Measurements from ENCODE around the gene OR3A3. TPM values are rescaled to one million over a fixed set of nuclear protein-coding genes. Genes with fewer than 3 reads are reported as not detected.
A peak's percentile ranks its signal among the peaks of the same experiment; 100 is the strongest.
"Not testable (repeated sequence)": the region's sequence is repeated elsewhere in the genome, so short reads cannot be mapped to it uniquely, and the experiment has no call there.

OR3A3 gene
- total RNA-seq, 1 donor from 2014 or later = not detected

DNA sequence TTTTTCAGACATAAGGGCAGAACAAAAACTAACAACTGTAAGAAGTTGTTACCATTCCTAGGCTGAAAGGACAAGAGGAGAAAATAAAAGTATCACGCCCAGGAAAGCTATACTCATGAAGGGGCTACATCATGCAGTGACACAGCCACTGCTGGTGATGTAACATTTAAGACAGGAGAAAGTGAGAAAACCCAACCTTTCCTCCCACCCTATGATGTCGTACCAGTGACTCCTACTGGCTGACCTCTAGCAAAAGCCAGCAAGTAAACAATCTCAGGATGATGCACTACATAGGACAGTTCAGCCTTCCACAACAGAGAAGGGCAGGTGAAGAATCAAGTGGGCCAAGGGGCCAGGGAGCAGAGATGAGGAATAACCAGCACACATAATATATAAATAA is 36.5 kb downstream of the OR3A3 start:
- no peaks in the 10 kb centered on the region for H3K4me1 Mint-ChIP-seq (ENCODE audit: unreplicated experiment)
- H3K27me3 Mint-ChIP-seq (ENCODE audit: unreplicated experiment) = no peaks in the 10 kb centered on the region
- H3K27ac Mint-ChIP-seq (ENCODE audit: unreplicated experiment) = no peak overlapping the region
- TF ChIP-seq, protein P1, sequence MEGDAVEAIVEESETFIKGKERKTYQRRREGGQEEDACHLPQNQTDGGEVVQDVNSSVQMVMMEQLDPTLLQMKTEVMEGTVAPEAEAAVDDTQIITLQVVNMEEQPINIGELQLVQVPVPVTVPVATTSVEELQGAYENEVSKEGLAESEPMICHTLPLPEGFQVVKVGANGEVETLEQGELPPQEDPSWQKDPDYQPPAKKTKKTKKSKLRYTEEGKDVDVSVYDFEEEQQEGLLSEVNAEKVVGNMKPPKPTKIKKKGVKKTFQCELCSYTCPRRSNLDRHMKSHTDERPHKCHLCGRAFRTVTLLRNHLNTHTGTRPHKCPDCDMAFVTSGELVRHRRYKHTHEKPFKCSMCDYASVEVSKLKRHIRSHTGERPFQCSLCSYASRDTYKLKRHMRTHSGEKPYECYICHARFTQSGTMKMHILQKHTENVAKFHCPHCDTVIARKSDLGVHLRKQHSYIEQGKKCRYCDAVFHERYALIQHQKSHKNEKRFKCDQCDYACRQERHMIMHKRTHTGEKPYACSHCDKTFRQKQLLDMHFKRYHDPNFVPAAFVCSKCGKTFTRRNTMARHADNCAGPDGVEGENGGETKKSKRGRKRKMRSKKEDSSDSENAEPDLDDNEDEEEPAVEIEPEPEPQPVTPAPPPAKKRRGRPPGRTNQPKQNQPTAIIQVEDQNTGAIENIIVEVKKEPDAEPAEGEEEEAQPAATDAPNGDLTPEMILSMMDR (IDR thresholded peaks at IDR 0.05; ENCODE audit: unreplicated experiment) = no peak
- no peaks in the 10 kb centered on the region for H3K36me3 Mint-ChIP-seq (ENCODE audit: low read depth, unreplicated experiment)
- H3K4me3 Mint-ChIP-seq (ENCODE audit: unreplicated experiment) = no peak overlapping the region
- no peaks in the 10 kb centered on the region for H3K9me3 Mint-ChIP-seq (ENCODE audit: unreplicated experiment)
- DNase-seq (ENCODE audit: low spot score) = peak; percentile 12

DNA sequence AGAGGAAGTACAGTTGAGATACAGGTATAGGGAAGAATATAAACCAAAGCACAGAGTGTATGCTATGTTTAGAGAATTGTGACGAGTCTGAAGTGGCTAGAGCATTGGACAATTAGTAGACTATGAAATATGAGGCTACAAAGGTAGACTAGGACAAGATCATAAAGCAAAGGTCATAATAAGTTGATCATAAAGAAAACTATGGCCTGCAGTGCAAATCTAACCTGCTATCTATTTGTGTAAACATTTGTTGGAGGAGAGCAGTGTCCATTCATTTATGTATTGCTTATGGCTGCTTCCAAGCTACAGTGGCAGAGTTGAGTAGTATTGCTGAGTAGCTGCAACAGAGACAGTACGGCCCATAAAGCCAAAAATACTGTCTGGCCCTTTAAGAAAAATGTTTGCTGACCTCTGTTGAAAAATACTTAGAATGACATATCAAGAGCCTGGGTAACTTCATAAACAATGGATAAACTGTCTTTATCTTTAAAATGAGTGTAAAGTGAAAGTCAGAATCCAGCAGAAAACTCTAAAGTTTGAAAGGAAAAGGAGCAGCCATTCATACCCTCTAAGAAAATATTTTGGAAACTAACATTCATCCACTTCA is 37.0 kb downstream of the OR3A3 start:
- Mint-ChIP-seq H3K9me3 (ENCODE audit: unreplicated experiment) (no peaks in the 10 kb centered on the region), H3K36me3 (ENCODE audit: low read depth, unreplicated experiment) (no peaks in the 10 kb centered on the region), H3K27me3 (ENCODE audit: unreplicated experiment) (no peaks in the 10 kb centered on the region), H3K4me1 (ENCODE audit: unreplicated experiment) (no peaks in the 10 kb centered on the region), H3K4me3 (ENCODE audit: unreplicated experiment) (no peak overlapping the region), H3K27ac (ENCODE audit: unreplicated experiment) (no peak overlapping the region)
- TF ChIP-seq, protein P1 (IDR thresholded peaks at IDR 0.05; ENCODE audit: unreplicated experiment) = no peak
- DNase-seq (ENCODE audit: low spot score) = no peak

DNA sequence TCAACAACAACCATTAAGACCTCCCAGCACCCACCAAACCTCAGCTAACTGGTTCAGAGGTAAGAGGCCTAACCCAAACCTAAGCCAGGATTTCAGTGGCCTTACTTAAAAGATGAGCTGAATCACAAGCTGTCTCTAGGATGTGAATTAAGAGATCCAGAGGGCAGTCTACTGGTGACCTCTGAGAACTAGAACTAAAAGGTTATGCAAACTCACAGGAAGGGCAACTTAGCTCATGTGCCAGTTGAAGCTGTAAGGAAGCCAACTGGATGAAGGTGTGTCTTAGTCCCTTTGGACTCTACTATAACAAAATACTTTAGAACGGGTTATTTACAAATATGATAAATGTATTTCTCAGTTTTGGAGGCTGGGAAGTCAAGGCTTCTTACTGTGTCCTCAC is 55.2 kb downstream of the OR3A3 start:
- H3K4me3 Mint-ChIP-seq (ENCODE audit: unreplicated experiment); H3K27me3 Mint-ChIP-seq (ENCODE audit: unreplicated experiment); H3K27ac Mint-ChIP-seq (ENCODE audit: unreplicated experiment); H3K9me3 Mint-ChIP-seq (ENCODE audit: unreplicated experiment); H3K4me1 Mint-ChIP-seq (ENCODE audit: unreplicated experiment); DNase-seq (ENCODE audit: low spot score); H3K36me3 Mint-ChIP-seq (ENCODE audit: low read depth, unreplicated experiment): not testable (repeated sequence)

DNA sequence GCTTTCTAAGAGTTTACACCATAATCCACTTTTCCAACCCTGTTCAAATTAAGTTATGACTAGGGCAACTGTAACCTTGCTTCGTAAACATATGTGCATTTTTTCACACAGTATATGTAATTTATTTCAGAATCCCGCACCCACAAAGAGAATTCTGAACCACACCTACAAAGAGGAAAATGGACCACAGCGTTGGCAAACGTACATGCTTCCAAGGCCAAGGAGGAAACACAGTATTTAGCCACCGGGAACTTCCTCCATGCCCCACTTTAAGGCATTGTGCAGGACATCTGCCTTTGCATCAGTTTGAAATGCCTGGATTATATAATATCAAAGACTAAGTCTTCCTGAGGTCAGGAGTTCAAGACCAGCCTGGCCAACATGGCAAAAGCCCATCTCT is 58.4 kb downstream of the OR3A3 start:
- DNase-seq (ENCODE audit: low spot score) = no peak
- Mint-ChIP-seq H3K27me3 (ENCODE audit: unreplicated experiment) (no peaks in the 10 kb centered on the region), H3K4me3 (ENCODE audit: unreplicated experiment) (no peak overlapping the region), H3K27ac (ENCODE audit: unreplicated experiment) (no peak overlapping the region), H3K4me1 (ENCODE audit: unreplicated experiment) (no peaks in the 10 kb centered on the region), H3K9me3 (ENCODE audit: unreplicated experiment) (no peaks in the 10 kb centered on the region), H3K36me3 (ENCODE audit: low read depth, unreplicated experiment) (no peaks in the 10 kb centered on the region)
- TF ChIP-seq, protein P1 (IDR thresholded peaks at IDR 0.05; ENCODE audit: unreplicated experiment) = no peak

DNA sequence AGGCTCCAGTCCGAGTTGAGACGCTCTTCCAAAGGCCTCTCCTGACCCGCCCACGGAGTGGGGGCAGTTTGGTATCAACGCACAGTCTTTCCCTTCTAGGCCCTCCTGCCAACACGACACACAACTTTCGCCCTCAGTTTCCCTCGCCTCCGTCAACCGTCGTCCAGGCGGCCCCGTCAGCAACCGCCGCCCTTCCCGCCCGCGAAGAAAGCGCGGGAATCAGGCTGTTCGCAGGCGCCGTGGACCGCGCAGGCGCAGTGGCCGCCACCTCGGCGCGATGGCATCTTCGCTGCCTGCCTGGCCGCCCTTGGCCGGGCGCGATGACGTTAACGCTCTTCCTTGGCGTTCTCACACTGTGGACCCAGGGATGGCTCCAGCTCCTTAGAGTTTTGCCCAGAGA is 60.4 kb downstream of the OR3A3 start, which contains the start of gene SPATA22:
Gene SPATA22, minus strand, starts transcription at position 221 of the 400 bp plus-strand sequence. CDS start 2,494 bp downstream, outside the sequence.
- Mint-ChIP-seq H3K4me1 (ENCODE audit: unreplicated experiment) (no peaks in the 10 kb centered on the region), H3K27me3 (ENCODE audit: unreplicated experiment) (no peaks in the 10 kb centered on the region)

More for the DNA sequence above, 60.4 kb downstream of the OR3A3 start, which contains the start of gene SPATA22:
- Mint-ChIP-seq H3K36me3 (ENCODE audit: low read depth, unreplicated experiment) (no peaks in the 10 kb centered on the region), H3K27ac (ENCODE audit: unreplicated experiment) (no peak within 1 kb of the TSS), H3K4me3 (ENCODE audit: unreplicated experiment) (no peak within 1 kb of the TSS), H3K9me3 (ENCODE audit: unreplicated experiment) (no peaks in the 10 kb centered on the region)
- TF ChIP-seq, protein P1 (IDR thresholded peaks at IDR 0.05; ENCODE audit: unreplicated experiment) = no peak
- no peak for DNase-seq (ENCODE audit: low spot score)
